ENCODE results near the gene ZFP36L2.

Gene ZFP36L2

GRCh38 chr2:43224571-43225092 is 1.8 kb downstream of the ZFP36L2 start:
- peak overlapping the region; percentile 96 to 99 for H3K4me3 Mint-ChIP-seq
- H3K36me3 Mint-ChIP-seq (ENCODE audit: insufficient read depth): peaks cover 96% of the 10 kb centered on the region
- H3K9me3 Mint-ChIP-seq: no peaks in the 10 kb centered on the region
- DNase-seq (peak in 2 of 3 experiments; percentile 41 to 47), ATAC-seq (replicated peaks) (no peak)
- H3K4me1 Mint-ChIP-seq (ENCODE audit: low read depth in 2 of 2): peaks cover 47 to 49% of the 10 kb centered on the region in 2 donors
- H3K27me3 Mint-ChIP-seq: no peaks in the 10 kb centered on the region
- H3K27ac Mint-ChIP-seq: peak overlapping the region; percentile 93 to 94

- DNase-seq: peak; percentile 62 to 69 (median 66)
- Mint-ChIP-seq H3K36me3 (ENCODE audit: insufficient read depth) (peaks cover 96% of the 10 kb centered on the region), H3K4me1 (ENCODE audit: low read depth in 2 of 2) (peaks cover 45 to 47% of the 10 kb centered on the region in 2 donors), H3K27me3 (no peaks in the 10 kb centered on the region), H3K27ac (peak overlapping the region; percentile 93 to 94), H3K4me3 (peak overlapping the region; percentile 96 to 99), H3K9me3 (no peaks in the 10 kb centered on the region)
- no peak for ATAC-seq (replicated peaks)
Observed at GRCh38 chr2:43224131-43224570, 2.3 kb downstream of the ZFP36L2 start.

- peak overlapping the region; percentile 96 to 99 for H3K4me3 Mint-ChIP-seq
- peak overlapping the region; percentile 93 to 94 for H3K27ac Mint-ChIP-seq
- H3K4me1 Mint-ChIP-seq (ENCODE audit: low read depth in 2 of 2): peaks cover 46 to 48% of the 10 kb centered on the region in 2 donors
- H3K36me3 Mint-ChIP-seq (ENCODE audit: insufficient read depth): peaks cover 99% of the 10 kb centered on the region
- ATAC-seq (replicated peaks) (no peak), DNase-seq (no peak)
- H3K27me3 Mint-ChIP-seq: no peaks in the 10 kb centered on the region
- H3K9me3 Mint-ChIP-seq: no peaks in the 10 kb centered on the region
Observed at GRCh38 chr2:43223521-43224001, 2.8 kb downstream of the ZFP36L2 start.

GRCh38 chr2:43222475-43223309 is 3.7 kb downstream of the ZFP36L2 start:
- ATAC-seq (replicated peaks) (no peak), DNase-seq (no peak)
- Mint-ChIP-seq H3K4me3 (peak overlapping the region; percentile 96 to 99), H3K36me3 (ENCODE audit: insufficient read depth) (peaks cover 96% of the 10 kb centered on the region), H3K27me3 (no peaks in the 10 kb centered on the region), H3K4me1 (ENCODE audit: low read depth in 2 of 2) (peaks cover 42 to 46% of the 10 kb centered on the region in 2 donors), H3K9me3 (no peaks in the 10 kb centered on the region), H3K27ac (peak overlapping the region; percentile 93 to 94)

GRCh38 chr2:43221763-43222474 is 4.5 kb downstream of the ZFP36L2 start:
- no peaks in the 10 kb centered on the region for H3K9me3 Mint-ChIP-seq
- no peak for ATAC-seq (replicated peaks)
- peak overlapping the region; percentile 96 to 99 for H3K4me3 Mint-ChIP-seq
- peaks cover 43 to 47% of the 10 kb centered on the region in 2 donors for H3K4me1 Mint-ChIP-seq (ENCODE audit: low read depth in 2 of 2)
- peak in 2 of 3 experiments; percentile 35 to 39 for DNase-seq
- H3K27me3 Mint-ChIP-seq: no peaks in the 10 kb centered on the region
- H3K36me3 Mint-ChIP-seq (ENCODE audit: insufficient read depth): peaks cover 89% of the 10 kb centered on the region
- peak overlapping the region; percentile 93 to 94 for H3K27ac Mint-ChIP-seq

- ATAC-seq (replicated peaks): no peak
- Mint-ChIP-seq H3K36me3 (ENCODE audit: insufficient read depth) (peaks cover 87% of the 10 kb centered on the region), H3K4me1 (ENCODE audit: low read depth in 2 of 2) (peaks cover 46 to 47% of the 10 kb centered on the region in 2 donors), H3K4me3 (peak overlapping the region; percentile 96 to 99), H3K27ac (peak overlapping the region; percentile 93 to 94), H3K9me3 (no peaks in the 10 kb centered on the region), H3K27me3 (no peaks in the 10 kb centered on the region)
- peak in 2 of 3 experiments; percentile 27 to 32 for DNase-seq
Observed at GRCh38 chr2:43221124-43221762, 5.2 kb downstream of the ZFP36L2 start.

GRCh38 chr2:43220760-43221123 is 5.7 kb downstream of the ZFP36L2 start:
- DNase-seq (no peak), ATAC-seq (replicated peaks) (no peak)
- Mint-ChIP-seq H3K27ac (peak overlapping the region; percentile 93 to 94), H3K36me3 (ENCODE audit: insufficient read depth) (peaks cover 83% of the 10 kb centered on the region), H3K4me3 (peak overlapping the region; percentile 96 to 99), H3K27me3 (no peaks in the 10 kb centered on the region), H3K9me3 (no peaks in the 10 kb centered on the region), H3K4me1 (ENCODE audit: low read depth in 2 of 2) (peaks cover 46 to 49% of the 10 kb centered on the region in 2 donors)

- no peaks in the 10 kb centered on the region for H3K27me3 Mint-ChIP-seq
- H3K4me1 Mint-ChIP-seq (ENCODE audit: low read depth in 2 of 2): peaks cover 47 to 53% of the 10 kb centered on the region in 2 donors
- H3K36me3 Mint-ChIP-seq (ENCODE audit: insufficient read depth): peaks cover 79% of the 10 kb centered on the region
- H3K9me3 Mint-ChIP-seq: no peaks in the 10 kb centered on the region
- H3K27ac Mint-ChIP-seq: peak overlapping the region; percentile 93 to 94
- H3K4me3 Mint-ChIP-seq: peak overlapping the region; percentile 96 to 99
- DNase-seq (no peak), ATAC-seq (replicated peaks) (peak; percentile 0)
Observed at GRCh38 chr2:43220229-43220751, 6.1 kb downstream of the ZFP36L2 start.

GRCh38 chr2:43219383-43220228 is 6.8 kb downstream of the ZFP36L2 start:
- ATAC-seq (replicated peaks): peak; percentile 63
- peak; percentile 75 to 79 (median 78) for DNase-seq
- Mint-ChIP-seq H3K9me3 (no peaks in the 10 kb centered on the region), H3K36me3 (ENCODE audit: insufficient read depth) (peaks cover 72% of the 10 kb centered on the region), H3K4me1 (ENCODE audit: low read depth in 2 of 2) (peaks cover 47 to 53% of the 10 kb centered on the region in 2 donors), H3K27me3 (no peaks in the 10 kb centered on the region), H3K4me3 (peak overlapping the region; percentile 96 to 99), H3K27ac (peak overlapping the region; percentile 93 to 94)

GRCh38 chr2:43218702-43219382 is 7.6 kb downstream of the ZFP36L2 start:
- Mint-ChIP-seq H3K27me3 (no peaks in the 10 kb centered on the region), H3K4me1 (ENCODE audit: low read depth in 2 of 2) (peaks cover 44 to 53% of the 10 kb centered on the region in 2 donors), H3K27ac (peak overlapping the region; percentile 93 to 94), H3K9me3 (no peaks in the 10 kb centered on the region), H3K4me3 (peak overlapping the region; percentile 96 to 99), H3K36me3 (ENCODE audit: insufficient read depth) (peaks cover 64% of the 10 kb centered on the region)
- ATAC-seq (replicated peaks) (peak; percentile 69), DNase-seq (peak; percentile 74 to 79 (median 78))

GRCh38 chr2:43218155-43218701 is 8.2 kb downstream of the ZFP36L2 start:
- H3K9me3 Mint-ChIP-seq: no peaks in the 10 kb centered on the region
- DNase-seq (no peak), ATAC-seq (replicated peaks) (no peak)
- peak overlapping the region; percentile 96 to 99 for H3K4me3 Mint-ChIP-seq
- H3K4me1 Mint-ChIP-seq (ENCODE audit: low read depth in 2 of 2): peaks cover 44 to 53% of the 10 kb centered on the region in 2 donors
- H3K36me3 Mint-ChIP-seq (ENCODE audit: insufficient read depth): peaks cover 58% of the 10 kb centered on the region
- H3K27me3 Mint-ChIP-seq: no peaks in the 10 kb centered on the region
- H3K27ac Mint-ChIP-seq: peak overlapping the region; percentile 93 to 94

All from effector memory CD8-positive, alpha-beta T cell (primary cell).